OCI-LY1 (cell line): ENCODE results near the gene COL5A2.

Experiments
- H2AFZ ChIP-seq: fragments of 200-600 bp; sonication (generic), shearing (Covaris generic); 2 replicates; pipeline ENCODE4 v1.6.0; 2014; ENCODE audit warnings: antibody characterized with exemption, mild to moderate bottlenecking, low read length
- H3F3A ChIP-seq: fragments of 200-600 bp; sonication (generic), shearing (Covaris generic); 2 replicates; pipeline ENCODE4 v1.6.0; 2014; ENCODE audit warnings: mild to moderate bottlenecking, antibody characterized with exemption, low read length, moderate library complexity; ENCODE audit not compliant: insufficient read depth
- H3K27ac ChIP-seq: fragments of 200-600 bp; sonication (generic); 2 replicates; pipeline ENCODE4 v1.5.1; 2014; ENCODE audit warnings: low read length, mixed run types, mild to moderate bottlenecking, low read depth; ENCODE audit not compliant: poor library complexity, severe bottlenecking
- H3K27me3 ChIP-seq: fragments of 200-600 bp; sonication (generic); 2 replicates; pipeline ENCODE4 v1.6.0; 2014; ENCODE audit warnings: antibody characterized with exemption, mild to moderate bottlenecking, low read length, moderate library complexity; ENCODE audit not compliant: insufficient read depth
- H3K36me3 ChIP-seq: fragments of 200-600 bp; sonication (generic); 2 replicates; pipeline ENCODE4 v1.6.1; 2014; ENCODE audit warnings: mild to moderate bottlenecking, antibody characterized with exemption, low read length, moderate library complexity, mixed read lengths; ENCODE audit not compliant: insufficient read depth
- H3K4me1 ChIP-seq: fragments of 200-600 bp; sonication (generic); 2 replicates; pipeline ENCODE4 v1.5.1; 2014; ENCODE audit warnings: mild to moderate bottlenecking, low read length, moderate library complexity; ENCODE audit not compliant: insufficient read depth, severe bottlenecking
- H3K4me2 ChIP-seq: fragments of 200-600 bp; sonication (generic), shearing (Covaris generic); 2 replicates; pipeline ENCODE4 v1.6.1; 2014; ENCODE audit warnings: low read length
- H3K4me3 ChIP-seq: fragments of 200-600 bp; sonication (generic); 2 replicates; pipeline ENCODE4 v1.5.1; 2014; ENCODE audit warnings: low read length, low read depth, mild to moderate bottlenecking, mixed read lengths; ENCODE audit not compliant: poor library complexity, severe bottlenecking
- H3K79me2 ChIP-seq: fragments of 200-600 bp; shearing (Covaris generic); 2 replicates; pipeline ENCODE4 v1.6.1; 2016; ENCODE audit warnings: mixed run types, low read length, mixed read lengths; ENCODE audit not compliant: insufficient read depth
- H3K9ac ChIP-seq: fragments of 200-600 bp; sonication (generic), shearing (Covaris generic); 2 replicates; pipeline ENCODE4 v1.6.1; 2014; ENCODE audit warnings: mild to moderate bottlenecking, low read length, mixed read lengths
- H3K9me2 ChIP-seq: fragments of 200-600 bp; sonication (generic), shearing (Covaris generic); 2 replicates; pipeline ENCODE4 v1.6.1; 2014; ENCODE audit warnings: low read depth, mild to moderate bottlenecking, low read length, mixed read lengths
- H3K9me3 ChIP-seq: fragments of 200-600 bp; shearing (Covaris generic); 2 replicates; pipeline ENCODE4 v1.6.1; 2014; ENCODE audit warnings: low read length, mixed read lengths
- H4K20me1 ChIP-seq: fragments of 200-600 bp; sonication (generic), shearing (Covaris generic); 2 replicates; pipeline ENCODE4 v1.6.0; 2016; ENCODE audit warnings: mild to moderate bottlenecking, low read length; ENCODE audit not compliant: insufficient read depth
- CTCF ChIP-seq: fragments of 200-600 bp; sonication (generic), shearing (Covaris generic); IDR thresholded peaks from 2 replicates; pipeline ENCODE4 v1.5.1; 2017; ENCODE audit warnings: mild to moderate bottlenecking, antibody characterized with exemption, low read length, moderate library complexity, mixed read lengths
- EZH2 ChIP-seq: fragments of 200-600 bp; sonication (generic), shearing (Covaris generic); IDR thresholded peaks from 2 replicates; pipeline ENCODE4 v1.8.0; 2017; ENCODE audit warnings: borderline replicate concordance, mixed run types, mild to moderate bottlenecking, antibody characterized with exemption, low read length, moderate library complexity, mixed read lengths

COL5A2 gene

GRCh38 chr2:189074506-189074905 lies 105.1 kb downstream of the COL5A2 start:
- no peaks in the 10 kb centered on the region for H3F3A ChIP-seq
- no peaks in the 10 kb centered on the region for H3K36me3 ChIP-seq
- no peaks in the 10 kb centered on the region for H3K9me2 ChIP-seq
- H3K4me1 ChIP-seq = no peaks in the 10 kb centered on the region
- H2AFZ ChIP-seq = no peak overlapping the region
- H3K9ac ChIP-seq = no peak overlapping the region
- no peaks in the 10 kb centered on the region for H3K79me2 ChIP-seq
- H3K4me3 ChIP-seq = no peak overlapping the region
- no peak overlapping the region for H3K4me2 ChIP-seq
- no peaks in the 10 kb centered on the region for H4K20me1 ChIP-seq
- no peak overlapping the region for H3K27ac ChIP-seq
- no peaks in the 10 kb centered on the region for H3K27me3 ChIP-seq
- TF ChIP-seq CTCF = no peak
- no peak for TF ChIP-seq EZH2
- no peaks in the 10 kb centered on the region for H3K9me3 ChIP-seq

GRCh38 chr2:189072036-189072435 lies 107.5 kb downstream of the COL5A2 start:
- no peak for TF ChIP-seq EZH2
- no peak for TF ChIP-seq CTCF
- no peaks in the 10 kb centered on the region for H3K36me3 ChIP-seq

GRCh38 chr2:189069855-189070619 lies 109.5 kb downstream of the COL5A2 start:
- H3K4me1 ChIP-seq = no peaks in the 10 kb centered on the region
- H3K79me2 ChIP-seq = no peaks in the 10 kb centered on the region
- H3F3A ChIP-seq = no peaks in the 10 kb centered on the region
- no peaks in the 10 kb centered on the region for H3K36me3 ChIP-seq
- no peaks in the 10 kb centered on the region for H3K9me3 ChIP-seq
- no peaks in the 10 kb centered on the region for H3K9me2 ChIP-seq
- H3K9ac ChIP-seq = no peak overlapping the region
- no peaks in the 10 kb centered on the region for H4K20me1 ChIP-seq
- no peak overlapping the region for H2AFZ ChIP-seq
- H3K27me3 ChIP-seq = no peaks in the 10 kb centered on the region
- no peak overlapping the region for H3K4me3 ChIP-seq
- H3K27ac ChIP-seq = no peak overlapping the region
- H3K4me2 ChIP-seq = no peak overlapping the region
- TF ChIP-seq CTCF (no peak), EZH2 (no peak)

More at GRCh38 chr2:189072036-189072435, 107.5 kb downstream of the COL5A2 start:
- H3K9me3 ChIP-seq = no peaks in the 10 kb centered on the region
- H3K4me2 ChIP-seq = no peak overlapping the region
- H2AFZ ChIP-seq = no peak overlapping the region
- no peaks in the 10 kb centered on the region for H4K20me1 ChIP-seq
- no peaks in the 10 kb centered on the region for H3K4me1 ChIP-seq
- H3K79me2 ChIP-seq = no peaks in the 10 kb centered on the region
- no peaks in the 10 kb centered on the region for H3K27me3 ChIP-seq
- H3F3A ChIP-seq = no peaks in the 10 kb centered on the region
- H3K9ac ChIP-seq = no peak overlapping the region
- H3K9me2 ChIP-seq = no peaks in the 10 kb centered on the region
- H3K27ac ChIP-seq = no peak overlapping the region
- H3K4me3 ChIP-seq = no peak overlapping the region
